Measurements from ENCODE around the gene CFAP69. TPM values are rescaled to one million over a fixed set of nuclear protein-coding genes. Genes with fewer than 3 reads are reported as not detected.

The CFAP69 gene
- total and polyA plus RNA-seq, 2 of the 8 experiments (the other 6 are each of a cell fraction or from before 2014, with no cell fraction given) = 1.00 to 3.8 TPM

DNA sequence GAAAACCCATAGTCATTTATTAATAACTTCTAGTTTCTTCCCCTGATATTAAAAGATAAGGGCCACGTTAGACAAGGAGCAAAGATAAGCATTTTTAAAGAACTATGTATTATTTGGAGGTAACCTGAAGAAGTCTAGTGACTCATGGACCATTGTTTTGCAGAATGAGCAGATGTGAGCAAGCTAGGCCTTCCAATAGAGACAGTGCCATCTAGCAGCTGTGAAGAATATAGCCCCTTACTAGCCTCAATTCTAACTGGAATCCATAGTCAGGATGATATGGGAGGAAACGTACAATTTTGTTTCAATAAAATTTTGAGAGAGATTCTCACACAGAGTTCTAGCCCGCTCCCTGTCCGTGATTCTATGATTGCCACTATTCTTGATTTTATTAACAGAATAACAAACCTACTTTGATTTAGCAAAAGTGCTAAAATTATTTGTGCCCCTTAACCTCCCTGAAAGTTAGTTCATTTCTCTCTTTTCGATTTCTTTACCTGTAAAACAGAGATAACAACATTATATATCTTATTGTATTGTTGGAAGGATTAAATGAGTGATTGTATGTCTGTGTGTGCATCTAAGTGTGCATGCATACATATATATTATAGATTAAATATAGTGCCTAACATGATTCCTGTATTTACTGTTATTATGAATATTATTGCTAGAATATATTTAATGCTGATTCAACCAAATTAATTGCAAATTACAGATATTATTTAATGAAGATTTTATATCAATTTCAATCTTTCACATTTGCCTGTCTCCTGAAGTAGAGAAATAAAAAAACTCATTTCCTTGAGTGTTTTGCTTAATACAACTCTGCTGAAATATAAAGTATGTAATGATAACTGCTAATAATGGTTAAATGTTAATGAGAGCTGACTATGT lies 53.4 kb downstream of the CFAP69 start:
- WGBS, 2 experiments (ENCODE audit: extremely low coverage in 1 of 2, insufficient coverage in 1 of 2, insufficient read length in 1 of 2, insufficient replicate concordance in 2 of 2, low coverage in 1 of 2, low lambda C conversion rate in 2 of 2, missing lambda C conversion rate in 1 of 2) = 65% methylated on average over 5 of the region's 5 CpGs; no CpG with 5 or more reads in 1 of the 2 experiments
- H3K27me3 ChIP-seq (replicated peaks in 1 of 4; ENCODE audit: control insufficient read depth in 3 of 4, extremely low read depth in 1 of 4, insufficient read depth in 3 of 4, low read length in 3 of 4) = no peaks in the 10 kb centered on the region
- H2BK120ac ChIP-seq (replicated peaks; ENCODE audit: low read depth, low read length) = no peak overlapping the region
- H3K79me1 ChIP-seq (ENCODE audit: low read depth, low read length) = no peaks in the 10 kb centered on the region
- H4K20me1 ChIP-seq (replicated peaks in 1 of 2; ENCODE audit: control insufficient read depth in 1 of 2, insufficient read depth in 2 of 2, low read length in 2 of 2) = no peaks in the 10 kb centered on the region
- H3K36me3 ChIP-seq (ENCODE audit: control insufficient read depth in 2 of 4, insufficient read depth in 4 of 4, low read length in 3 of 4) = peaks cover 0 to 6% (median 3%) of the 10 kb centered on the region in 4 experiments; a peak in 3 of 8 replicates
- H3K23ac ChIP-seq (ENCODE audit: insufficient read length) = no peak overlapping the region
- H3K4me3 ChIP-seq (ENCODE audit: extremely low read depth in 1 of 4, insufficient read depth in 2 of 4, low read depth in 3 of 4, low read length in 4 of 4) = no peak overlapping the region
- no peaks in the 10 kb centered on the region for H3K23me2 ChIP-seq (ENCODE audit: low read depth, low read length)
- H3K14ac ChIP-seq (ENCODE audit: insufficient read length) = no peak overlapping the region
- ChIA-PET CTCF (ENCODE audit: partially characterized antibody) (interaction anchor here (0.6 to 2.5 kb wide), 16 partner anchors 8 to 444 kb away, joined by 3 to 12 read pairs (median 3); partner anchors contain the start of gene CFAP69), POLR2A (ENCODE audit: partially characterized antibody) (no interaction called here)
- H4K8ac ChIP-seq (ENCODE audit: extremely low read depth, insufficient read depth, low read length) = no peak overlapping the region
- no peak overlapping the region for H2AFZ ChIP-seq (ENCODE audit: low read length)
- no peak overlapping the region for H2AK5ac ChIP-seq (ENCODE audit: low read depth, low read length)
- H3K4me1 ChIP-seq (replicated peaks in 1 of 4; ENCODE audit: control insufficient read depth in 3 of 4, insufficient read depth in 4 of 4, low read length in 3 of 4) = no peaks in the 10 kb centered on the region
- no peak overlapping the region for H2BK20ac ChIP-seq (ENCODE audit: low read length)
- peak; percentile 65 for FAIRE-seq
- DNase-seq (ENCODE audit: low read depth in 1 of 2, low spot score in 2 of 2) = no peak
- no peak overlapping the region for H3K18ac ChIP-seq (ENCODE audit: extremely low read depth, low read length)
- no peak overlapping the region for H4K5ac ChIP-seq (ENCODE audit: insufficient read length, low read depth, low read length)
- H3K9me3 ChIP-seq (ENCODE audit: insufficient read depth in 2 of 2, low read depth in 1 of 2, low read length in 1 of 2) = peaks cover 0 to 4% of the 10 kb centered on the region in 2 experiments; a peak in 2 of 4 replicates
- H2BK15ac ChIP-seq (ENCODE audit: low read length) = no peak overlapping the region
- H3K27ac ChIP-seq (ENCODE audit: low read depth, low read length) = no peak overlapping the region
- no peaks in the 10 kb centered on the region for H3K79me2 ChIP-seq (ENCODE audit: control insufficient read depth in 1 of 2, insufficient read depth in 2 of 2, low read length in 2 of 2)
- H3K4ac ChIP-seq (replicated peaks; ENCODE audit: insufficient read length, low read depth, low read length) = no peak overlapping the region
- H3K9ac ChIP-seq (replicated peaks in 1 of 4; ENCODE audit: extremely low read depth in 1 of 4, low read depth in 3 of 4, low read length in 3 of 4) = no peak overlapping the region
- no peak overlapping the region for H2BK12ac ChIP-seq (ENCODE audit: low read depth, low read length)
- H3K56ac ChIP-seq (replicated peaks; ENCODE audit: insufficient read length, low read depth, low read length) = no peak overlapping the region
- H2BK5ac ChIP-seq (ENCODE audit: low read depth, low read length) = no peak overlapping the region
- no peak overlapping the region for H4K91ac ChIP-seq (replicated peaks; ENCODE audit: insufficient read length, low read length)
- no peak overlapping the region for H3K4me2 ChIP-seq (ENCODE audit: insufficient read depth in 1 of 2, low read depth in 2 of 2, low read length in 2 of 2)
- TF ChIP-seq HDAC6 (IDR thresholded peaks at IDR 0.05; ENCODE audit: low read depth, low read length) (no peak), SIRT6 (IDR thresholded peaks at IDR 0.05; ENCODE audit: low read length) (no peak), CBX8 (IDR thresholded peaks at IDR 0.05; ENCODE audit: borderline replicate concordance, low read depth, low read length) (no peak), SRF (IDR thresholded peaks at IDR 0.05; ENCODE audit: low read depth, low read length) (no peak), JUND (IDR thresholded peaks at IDR 0.05; ENCODE audit: low read length) (peak; percentile 76), YY1 (IDR thresholded peaks at IDR 0.05; ENCODE audit: low read depth, low read length) (no peak), NRF1 (IDR thresholded peaks at IDR 0.05; ENCODE audit: low read depth, low read length) (no peak), SAP30 (IDR thresholded peaks at IDR 0.05; ENCODE audit: insufficient read depth, insufficient replicate concordance, low read length) (no peak), TCF12 (IDR thresholded peaks at IDR 0.05; ENCODE audit: low read depth, low read length) (0 out of 2 replicates have a peak, but pooled peaks have one; percentile 67), EP300 (IDR thresholded peaks at IDR 0.05; ENCODE audit: borderline replicate concordance in 1 of 2, low read depth in 2 of 2, low read length in 2 of 2) (no peak), GTF2F1 (IDR thresholded peaks at IDR 0.05; ENCODE audit: borderline replicate concordance, low read depth, low read length) (no peak), ZNF274 (IDR thresholded peaks at IDR 0.05; ENCODE audit: borderline replicate concordance, extremely low read depth, low read length) (no peak)
